Motor neuron (in vitro differentiated cells): ENCODE data around the gene CPSF4L. TPM values are rescaled to one million over a fixed set of nuclear protein-coding genes. Genes with fewer than 3 reads are reported as not detected.

Source experiments
- ATAC-seq, 8 experiments: fragments of 200-7000 bp; cut with Tn5 transposase; replicated peaks in 6 of 8; 2 replicates each; pipeline ENCODE4 v1.8.0; 2021; ENCODE audit warnings: mild to moderate bottlenecking in 8 of 8, moderate library complexity in 8 of 8
- H3K27ac ChIP-seq, 2 donors: fragments of 250-450 bp; sonication (Bioruptor Pico); 2 replicates each; pipeline ENCODE4 v1.9.0; 2021; ENCODE audit warnings: antibody characterized with exemption in 2 of 2, mild to moderate bottlenecking in 2 of 2, moderate library complexity in 1 of 2
- H3K4me1 ChIP-seq, 2 donors: fragments of 250-450 bp; sonication (Bioruptor Pico); replicated peaks in 1 of 2; 2 replicates each; pipeline ENCODE4 v1.6.1; 2021; ENCODE audit warnings: antibody characterized with exemption in 2 of 2, mild to moderate bottlenecking in 2 of 2, moderate library complexity in 1 of 2
- H3K4me3 ChIP-seq, 5 donors: fragments of 250-450 bp; sonication (Bioruptor Pico); 2 replicates each; pipeline ENCODE4 v1.9.0; 2021; ENCODE audit warnings: antibody characterized with exemption in 5 of 5, mild to moderate bottlenecking in 5 of 5, moderate library complexity in 4 of 5
- WGBS, 10 experiments: fragments of 450-650 bp; shearing (Covaris generic); methylation state at CpG; one replicate each; pipeline ENCODE4 v1.0.0; 2022; 5-methylcytosine and 5-hydroxymethylcytosine counted together
- in situ Hi-C, 9 experiments: fragments of 400-800 bp; cut with MboI; loops; one replicate each; pipeline ENCODE4 v1.15.0; 2021; ENCODE audit warnings: low sequenced_read_pairs in 9 of 9, low pct_unique_long_range_greater_than_20kb in 2 of 9; ENCODE audit not compliant: unreplicated experiment in 9 of 9
- total RNA-seq, 8 experiments: library from RNA; unstranded; fragments of 300-600 nt; gene quantifications; 2 replicates each; pipeline versions ENCODE4 v1.2.3 to v1.2.4, GENCODE V29; 2022

The CPSF4L gene
- total RNA-seq, 8 experiments from 2014 or later, result 0.37 to 0.38 TPM; not detected in 6

- WGBS, 10 experiments, result 92 to 100% (median 100%) methylated on average over 1 to 6 of the region's 7 CpGs; no CpG with 5 or more reads in 2 of the 10 experiments
These were observed 62.8 kb downstream of the CPSF4L start for GRCh38 chr17:73198930-73199260.

More at GRCh38 chr17:73198930-73199260, 62.8 kb downstream of the CPSF4L start:
- in situ Hi-C loops, result loop anchor here (10.0 to 25.0 kb wide), 3 partner anchors 462 to 637 kb away; no protein-coding TSS in a partner anchor
- Histone ChIP-seq H3K4me1 (peaks cover 0 to 4% of the 10 kb centered on the region in 2 donors), H3K27ac (no peak overlapping the region), H3K4me3 (no peak overlapping the region)
- no peak for ATAC-seq

Other genes starting within 250 kb of the CPSF4L start
- gene SLC39A11, start 169.2 kb downstream of the CPSF4L start, total RNA-seq, result 10 to 100 TPM in 6 of 8 experiments, 1 to 10 TPM in 2; 5.3 to 27.3 (median 10.8) TPM
- gene SSTR2, start 96.9 kb downstream of the CPSF4L start, total RNA-seq, result 1 to 10 TPM in 7 of 8 experiments, under 1 TPM in 1; 0.15 to 6.3 (median 2.9) TPM
- 10 to 100 TPM; 25.7 to 44.0 (median 36.0) TPM for gene COG1, start 68.8 kb downstream of the CPSF4L start, total RNA-seq
- gene CDC42EP4, start 50.1 kb upstream of the CPSF4L start, total RNA-seq, result 10 to 100 TPM; 26.2 to 77.6 (median 39.6) TPM